IMR-90 (cell line): ENCODE results near the gene RECK. TPM values are rescaled to one million over a fixed set of nuclear protein-coding genes. Genes with fewer than 3 reads are reported as not detected.

Experiments
- ATAC-seq: fragments of 200-7000 bp; cut with Tn5 transposase; 2 replicates; pipeline ENCODE4 v1.9.1; 2020; ENCODE audit warnings: low read depth, mild to moderate bottlenecking, moderate library complexity
- BruUV-seq: library from RNA; stranded (reverse); fragments of 400-500 nt; replicated peaks from 2 replicates; lab custom pipeline; 2021; lab: Mats Ljungman, UMichigan
- CTCF ChIA-PET: fragments of 300-600 bp; formaldehyde crosslinking; extraction: SDS; loops from one replicate; lab custom pipeline; 2021; ENCODE audit warnings: antibody characterized with exemption; lab: Yijun Ruan, JAX
- POLR2A ChIA-PET: fragments of 300-600 bp; sonication (Branson Sonifier 250); formaldehyde crosslinking; loops from one replicate; lab custom pipeline; 2022; ENCODE audit warnings: antibody characterized with exemption; ENCODE audit not compliant: unreplicated experiment; lab: Charles Lee
- DNase-seq: peaks from one replicate; pipeline ENCODE4 v3.0.0; 2013
- H2AFZ ChIP-seq: replicated peaks from 2 replicates; pipeline ENCODE3; 2013; ENCODE audit warnings: low read length, mild to moderate bottlenecking; ENCODE audit not compliant: poor library complexity
- H2AK5ac ChIP-seq: 2 replicates; pipeline ENCODE4 v1.6.1; 2013; ENCODE audit warnings: low read depth, low read length, inconsistent platforms
- H2AK9ac ChIP-seq: replicated peaks from 2 replicates; pipeline ENCODE3; 2013; ENCODE audit warnings: mild to moderate bottlenecking, low read depth, low read length, moderate library complexity; ENCODE audit not compliant: poor library complexity
- H2BK120ac ChIP-seq: 2 replicates; pipeline ENCODE4 v1.6.1; 2013; ENCODE audit warnings: low read depth, low read length, inconsistent platforms
- H2BK15ac ChIP-seq: 3 replicates; pipeline ENCODE4 v1.6.1; 2013; ENCODE audit warnings: low read depth, low read length, inconsistent platforms
- H2BK20ac ChIP-seq: 2 replicates; pipeline ENCODE4 v1.6.1; 2013; ENCODE audit warnings: low read depth, mild to moderate bottlenecking, inconsistent platforms, low read length, moderate library complexity
- H2BK5ac ChIP-seq: 2 replicates; pipeline ENCODE4 v1.6.1; 2013; ENCODE audit warnings: mild to moderate bottlenecking, low read depth, low read length, inconsistent platforms; ENCODE audit not compliant: poor library complexity, severe bottlenecking
- H3K14ac ChIP-seq: replicated peaks from 2 replicates; pipeline ENCODE4 v1.6.1; 2013; ENCODE audit warnings: low read depth, low read length, inconsistent platforms
- H3K18ac ChIP-seq: 2 replicates; pipeline ENCODE4 v1.6.1; 2013; ENCODE audit warnings: low read depth, low read length, control low read depth
- H3K23ac ChIP-seq: 2 replicates; pipeline ENCODE4 v1.6.1; 2013; ENCODE audit warnings: low read depth, low read length, inconsistent platforms
- H3K27ac ChIP-seq: 2 replicates; pipeline ENCODE4 v1.5.1; 2013; ENCODE audit warnings: mild to moderate bottlenecking, control low read depth, low read length; ENCODE audit not compliant: insufficient read depth
- H3K27me3 ChIP-seq: 2 replicates; pipeline ENCODE4 v1.6.1; 2013; ENCODE audit warnings: low read length; ENCODE audit not compliant: control insufficient read depth, insufficient read depth
- H3K36me3 ChIP-seq: 2 replicates; pipeline ENCODE4 v1.6.1; 2013; ENCODE audit warnings: low read length, mixed read lengths; ENCODE audit not compliant: control insufficient read depth, insufficient read depth
- H3K4ac ChIP-seq: 2 replicates; pipeline ENCODE4 v1.6.1; 2013; ENCODE audit warnings: low read depth, low read length, inconsistent platforms
- H3K4me1 ChIP-seq: 2 replicates; pipeline ENCODE4 v1.6.1; 2013; ENCODE audit warnings: low read length, mixed read lengths; ENCODE audit not compliant: control insufficient read depth, insufficient read depth
- H3K4me2 ChIP-seq: 2 replicates; pipeline ENCODE4 v1.6.1; 2013; ENCODE audit warnings: low read depth, mild to moderate bottlenecking, control low read depth, low read length, moderate library complexity
- H3K4me3 ChIP-seq: 2 replicates; pipeline ENCODE4 v1.5.1; 2013; ENCODE audit warnings: low read depth, mild to moderate bottlenecking, control low read depth, low read length, moderate library complexity; ENCODE audit not compliant: insufficient read depth
- H3K56ac ChIP-seq: 2 replicates; pipeline ENCODE4 v1.6.1; 2013; ENCODE audit warnings: low read length, inconsistent platforms; ENCODE audit not compliant: insufficient read depth; ENCODE audit errors: extremely low read depth
- H3K79me1 ChIP-seq, 2 experiments: 2 replicates each; pipeline ENCODE4 v1.6.1; 2013; ENCODE audit warnings: low read length in 2 of 2, inconsistent platforms in 1 of 2, low read depth in 1 of 2
- H3K9ac ChIP-seq: 2 replicates; pipeline ENCODE4 v1.6.1; 2013; ENCODE audit warnings: low read depth, low read length, control low read depth
- H3K9me1 ChIP-seq: 2 replicates; pipeline ENCODE4 v1.6.1; 2013; ENCODE audit warnings: low read length, inconsistent platforms; ENCODE audit not compliant: insufficient read depth
- H3K9me3 ChIP-seq: 2 replicates; pipeline ENCODE4 v1.6.1; 2013; ENCODE audit warnings: low read length; ENCODE audit not compliant: control insufficient read depth, insufficient read depth
- H4K20me1 ChIP-seq: 2 replicates; pipeline ENCODE4 v1.6.1; 2013; ENCODE audit warnings: low read length, inconsistent platforms; ENCODE audit not compliant: insufficient read depth
- H4K5ac ChIP-seq: 2 replicates; pipeline ENCODE4 v1.6.1; 2013; ENCODE audit warnings: mild to moderate bottlenecking, low read depth, low read length, control low read depth
- H4K8ac ChIP-seq, 2 experiments: 2 replicates each; pipeline ENCODE4 v1.6.1; 2013; ENCODE audit warnings: low read depth in 2 of 2, low read length in 2 of 2, control low read depth in 1 of 2, inconsistent platforms in 1 of 2
- H4K91ac ChIP-seq: 2 replicates; pipeline ENCODE4 v1.6.1; 2013; ENCODE audit warnings: low read depth, low read length, inconsistent platforms; ENCODE audit not compliant: insufficient read depth
- BHLHE40 ChIP-seq: fragments of 150-350 bp; IDR thresholded peaks from 2 replicates; pipeline ENCODE4 v1.6.1; 2016; ENCODE audit warnings: mild to moderate bottlenecking, low read depth, low read length
- CEBPB ChIP-seq: IDR thresholded peaks from 2 replicates; pipeline ENCODE4 v1.6.1; 2012; ENCODE audit warnings: low read depth, low read length, improper control_type of control experiment
- CHD1 ChIP-seq: IDR thresholded peaks from 2 replicates; pipeline ENCODE4 v1.6.1; 2012; ENCODE audit warnings: low read depth, low read length, improper control_type of control experiment
- CTCF ChIP-seq: conservative IDR thresholded peaks from 2 replicates; pipeline ENCODE4 v1.5.1; 2012; ENCODE audit warnings: mild to moderate bottlenecking, low read depth, low read length, improper control_type of control experiment
- ELK1 ChIP-seq: fragments of 150-350 bp; IDR thresholded peaks from 2 replicates; pipeline ENCODE4 v1.6.1; 2016; ENCODE audit warnings: low read depth, mild to moderate bottlenecking, low read length, moderate library complexity, borderline replicate concordance
- FOS ChIP-seq: fragments of 150-350 bp; IDR thresholded peaks from 2 replicates; pipeline ENCODE4 v1.6.1; 2016; ENCODE audit warnings: low read depth, low read length
- MAFK ChIP-seq: IDR thresholded peaks from 2 replicates; pipeline ENCODE4 v1.6.1; 2012; ENCODE audit warnings: low read depth, low read length, improper control_type of control experiment
- MAZ ChIP-seq: IDR thresholded peaks from 2 replicates; pipeline ENCODE4 v1.6.1; 2012; ENCODE audit warnings: low read depth, mild to moderate bottlenecking, low read length, improper control_type of control experiment, moderate library complexity, borderline replicate concordance
- MXI1 ChIP-seq: IDR thresholded peaks from 2 replicates; pipeline ENCODE4 v1.6.1; 2012; ENCODE audit warnings: low read depth, mild to moderate bottlenecking, low read length, moderate library complexity, borderline replicate concordance
- NFE2L2 ChIP-seq: fragments of 150-350 bp; IDR thresholded peaks from 2 replicates; pipeline ENCODE4 v1.6.1; 2016; ENCODE audit warnings: low read depth, mild to moderate bottlenecking, low read length
- POLR2A ChIP-seq: IDR thresholded peaks from 2 replicates; pipeline ENCODE4 v1.6.1; 2012; ENCODE audit warnings: mild to moderate bottlenecking, low read depth, low read length
- RAD21 ChIP-seq: IDR thresholded peaks from 2 replicates; pipeline ENCODE4 v1.6.1; 2012; ENCODE audit warnings: low read length, improper control_type of control experiment
- RCOR1 ChIP-seq: IDR thresholded peaks from 2 replicates; pipeline ENCODE4 v1.6.1; 2012; ENCODE audit warnings: mild to moderate bottlenecking, low read length, improper control_type of control experiment; ENCODE audit not compliant: insufficient replicate concordance
- RFX5 ChIP-seq: IDR thresholded peaks from 2 replicates; pipeline ENCODE4 v1.8.0; 2012; ENCODE audit warnings: low read depth, mild to moderate bottlenecking, low read length, moderate library complexity
- SMC3 ChIP-seq: fragments of 150-350 bp; IDR thresholded peaks from 2 replicates; pipeline ENCODE4 v1.6.1; 2016; ENCODE audit warnings: low read depth, mild to moderate bottlenecking, antibody characterized with exemption, low read length, moderate library complexity
- USF2 ChIP-seq: fragments of 150-350 bp; IDR thresholded peaks from 2 replicates; pipeline ENCODE4 v1.6.1; 2017; ENCODE audit warnings: mild to moderate bottlenecking, antibody characterized with exemption, low read length, low read depth
- WGBS, 2 experiments: methylation state at CpG; one replicate each; pipeline versions ENCODE4 v1.1.5 to v1.1.7; 2013; ENCODE audit warnings: missing lambda C conversion rate in 2 of 2; ENCODE audit not compliant: insufficient read length in 1 of 2; ENCODE audit errors: extremely low coverage in 2 of 2; 5-methylcytosine and 5-hydroxymethylcytosine counted together
- dilution Hi-C: fragments of 300-500 bp; cut with HindIII; formaldehyde crosslinking; loops from one replicate; pipeline ENCODE4 v1.14.3; 2018; ENCODE audit warnings: low sequenced_read_pairs; ENCODE audit not compliant: unreplicated experiment
- in situ Hi-C: fragments of 300-500 bp; cut with MboI; formaldehyde crosslinking; loops from 3 replicates; pipeline ENCODE4 v1.14.3; 2019; ENCODE audit warnings: low sequenced_read_pairs, inconsistent platforms, mixed read lengths
- intact Hi-C: fragments of 100-400 bp; cut with micrococcal nuclease; formaldehyde crosslinking; loops from 2 replicates; pipeline ENCODE4 v1.10.0; 2022
- polyA plus RNA-seq, 3 experiments: library from polyadenylated mRNA; depleted of rRNA; stranded (reverse); fragments of >200 nt; gene quantifications; 2 replicates each; pipeline ENCODE4 v1.2.3, GENCODE V29; 2012; ENCODE audit warnings: low replicate concordance in 1 of 3
- total RNA-seq: library from RNA; depleted of rRNA; stranded (reverse); fragments of >200 nt; gene quantifications from 2 replicates; pipeline ENCODE4 v1.2.3, GENCODE V29; 2012

Gene RECK
- total and polyA plus RNA-seq, 2 of the 4 experiments (the other 2 are of a cell fraction) = 23.5 to 44.0 TPM

GRCh38 chr9:36035006-36035405, 1.7 kb upstream of the RECK start:
- no peaks in the 10 kb centered on the region for H3K27me3 ChIP-seq
- no TSS peak for BruUV-seq
- peak overlapping the region; percentile 71; the same call in 1 of the 2 replicates for H2BK120ac ChIP-seq
- peak overlapping the region; percentile 70; the same call in 1 of the 2 replicates for H4K91ac ChIP-seq
- peaks cover 17% of the 10 kb centered on the region for H3K4me1 ChIP-seq
- dilution Hi-C loops = no loop called here
- H2AK9ac ChIP-seq = no peak overlapping the region
- no peak overlapping the region for H2AFZ ChIP-seq
- peak overlapping the region; percentile 83 for H2AK5ac ChIP-seq
- H3K23ac ChIP-seq = 0 out of 2 replicates have a peak overlapping the region, but pooled peaks have one; percentile 14
- peak overlapping the region; percentile 42 to 56; a peak in 3 of 4 replicates for H4K8ac ChIP-seq
- H2BK15ac ChIP-seq = peak overlapping the region; percentile 59; the same call in 2 of the 3 replicates
- H4K5ac ChIP-seq = peak overlapping the region; percentile 77; the same call in 1 of the 2 replicates
- no peak overlapping the region; the same call in 1 of the 2 replicates for H3K14ac ChIP-seq
- H2BK20ac ChIP-seq = peak overlapping the region; percentile 57; the same call in 1 of the 2 replicates
- no peaks in the 10 kb centered on the region for H3K9me3 ChIP-seq
- in situ Hi-C loops = no loop called here
- H3K36me3 ChIP-seq = peaks cover 2% of the 10 kb centered on the region; the same call in 1 of the 2 replicates
- H3K27ac ChIP-seq = peak overlapping the region; percentile 46; the same call in 1 of the 2 replicates
- no peak overlapping the region for H3K9ac ChIP-seq
- H2BK5ac ChIP-seq = peak overlapping the region; percentile 76
- no peak for ATAC-seq
- H4K20me1 ChIP-seq = peaks cover 4% of the 10 kb centered on the region; the same call in 1 of the 2 replicates
- no peak overlapping the region for H3K4me3 ChIP-seq
- H3K4me2 ChIP-seq = no peak overlapping the region
- H3K9me1 ChIP-seq = peaks cover 12% of the 10 kb centered on the region
- CTCF ChIA-PET = interaction anchor here (0.6 kb wide), 1 partner anchor 11 kb away, joined by 6 read pairs; no protein-coding TSS in a partner anchor
- intact Hi-C loops = loop anchor here (5.0 kb wide), 1 partner anchor 67 kb away; no protein-coding TSS in a partner anchor
- H3K18ac ChIP-seq = peak overlapping the region; percentile 82
- WGBS, 2 experiments = no CpG with 5 or more reads among the region's 2 CpGs
- peaks cover 14 to 33% of the 10 kb centered on the region in 2 experiments for H3K79me1 ChIP-seq
- POLR2A ChIA-PET = no interaction called here
- TF ChIP-seq BHLHE40 (no peak), RCOR1 (no peak), RFX5 (no peak), SMC3 (no peak), FOS (no peak), MXI1 (no peak), CEBPB (no peak), MAFK (no peak), USF2 (no peak), ELK1 (no peak), NFE2L2 (no peak), MAZ (no peak), CTCF (no peak), POLR2A (no peak), CHD1 (no peak), RAD21 (no peak)
- H3K56ac ChIP-seq = no peak overlapping the region
- H3K4ac ChIP-seq = peak overlapping the region; percentile 67
- DNase-seq = peak; percentile 54
